Neutrophil (primary cell): ENCODE results near the gene MRTFB.

Experiments
- H3K27ac ChIP-seq: fragments of 200-600 bp; sonication (generic); 2 replicates; pipeline ENCODE4 v1.5.1; 2016; ENCODE audit warnings: mild to moderate bottlenecking, moderate library complexity
- H3K27me3 ChIP-seq: fragments of 200-600 bp; sonication (generic); 2 replicates; pipeline ENCODE4 v1.6.0; 2016; ENCODE audit warnings: mild to moderate bottlenecking
- H3K36me3 ChIP-seq: fragments of 200-600 bp; sonication (generic); 2 replicates; pipeline ENCODE4 v1.5.1; 2017
- H3K4me1 ChIP-seq, 2 experiments: fragments of 200-600 bp in 1 of 2; sonication (generic) in 1 of 2; 1 replicate in 1 of 2; 2 replicates in 1 of 2; pipeline versions ENCODE4 v1.5.1 to v1.6.1; 2013 to 2016; ENCODE audit warnings: low read depth in 1 of 2, low read length in 1 of 2, mild to moderate bottlenecking in 1 of 2, moderate library complexity in 1 of 2; ENCODE audit not compliant: control insufficient read depth in 1 of 2, insufficient read depth in 1 of 2
- H3K4me3 ChIP-seq, 2 experiments: fragments of 200-600 bp in 1 of 2; sonication (generic) in 1 of 2; 1 replicate in 1 of 2; 2 replicates in 1 of 2; pipeline ENCODE4 v1.5.1; 2013 to 2016; ENCODE audit warnings: low read depth in 1 of 2, low read length in 1 of 2, mild to moderate bottlenecking in 1 of 2, moderate library complexity in 1 of 2
- H3K9me3 ChIP-seq: fragments of 200-600 bp; sonication (generic); 2 replicates; pipeline ENCODE4 v1.5.1; 2016
- CTCF ChIP-seq: fragments of 200-600 bp; sonication (generic); IDR thresholded peaks from 2 replicates; pipeline ENCODE4 v1.5.1; 2016; ENCODE audit warnings: antibody characterized with exemption

MRTFB gene

GRCh38 chr16:14199624-14200023 lies 128.5 kb downstream of the MRTFB start:
- Histone ChIP-seq H3K4me3 (no peak overlapping the region), H3K36me3 (no peaks in the 10 kb centered on the region), H3K27me3 (no peaks in the 10 kb centered on the region), H3K4me1 (peaks cover 9 to 43% of the 10 kb centered on the region in 2 experiments), H3K9me3 (no peaks in the 10 kb centered on the region), H3K27ac (no peak overlapping the region)
- TF ChIP-seq CTCF = no peak

DNA sequence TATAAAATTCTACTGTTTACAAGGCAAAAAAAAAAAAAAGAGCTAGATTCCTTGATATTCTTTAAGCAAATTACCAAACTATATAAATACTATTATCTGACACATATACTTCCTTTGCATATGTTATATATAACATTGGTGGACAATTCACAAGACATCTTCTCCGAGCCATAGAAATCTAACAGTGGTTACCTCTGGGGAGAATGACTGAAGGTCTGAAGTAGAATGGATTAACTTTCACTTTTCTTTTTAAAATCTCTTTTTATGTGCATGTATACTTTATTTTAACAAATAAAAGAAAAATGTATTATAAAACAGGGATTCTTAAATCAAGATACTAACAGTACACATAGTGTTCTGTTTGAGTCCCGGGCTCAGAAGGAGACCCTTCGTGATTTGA lies 131.0 kb downstream of the MRTFB start:
- Histone ChIP-seq H3K27me3 (no peaks in the 10 kb centered on the region), H3K4me3 (no peak overlapping the region), H3K4me1 (peaks cover 9 to 30% of the 10 kb centered on the region in 2 experiments), H3K27ac (no peak overlapping the region), H3K9me3 (no peaks in the 10 kb centered on the region), H3K36me3 (no peaks in the 10 kb centered on the region)
- TF ChIP-seq CTCF = no peak

DNA sequence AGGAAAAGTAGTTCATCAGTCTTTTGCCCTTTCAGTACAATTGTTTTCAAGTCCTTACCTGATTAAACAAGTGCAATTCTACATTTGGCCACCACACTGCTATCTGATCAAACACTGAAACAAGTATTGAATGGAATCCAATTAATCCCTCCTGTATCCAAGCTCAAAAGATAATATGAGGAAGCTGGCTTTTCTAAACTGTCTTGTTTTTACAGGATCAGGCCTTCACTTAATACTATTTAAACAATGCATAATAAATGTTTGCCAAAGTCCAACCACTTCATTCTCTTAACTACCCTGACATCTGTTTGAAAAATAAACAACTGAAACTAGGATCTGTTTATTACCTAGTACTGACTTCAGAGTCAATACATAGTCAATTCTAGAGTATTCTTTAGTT lies 131.6 kb downstream of the MRTFB start:
- Histone ChIP-seq H3K27me3 (no peaks in the 10 kb centered on the region), H3K4me1 (peaks cover 8 to 24% of the 10 kb centered on the region in 2 experiments), H3K9me3 (no peaks in the 10 kb centered on the region), H3K27ac (no peak overlapping the region), H3K4me3 (no peak overlapping the region), H3K36me3 (no peaks in the 10 kb centered on the region)
- TF ChIP-seq CTCF = no peak

GRCh38 chr16:14203166-14203565 lies 132.0 kb downstream of the MRTFB start:
- H3K36me3 ChIP-seq = no peaks in the 10 kb centered on the region
- no peak overlapping the region for H3K4me3 ChIP-seq
- no peaks in the 10 kb centered on the region for H3K9me3 ChIP-seq
- TF ChIP-seq CTCF = no peak
- H3K27me3 ChIP-seq = no peaks in the 10 kb centered on the region
- H3K4me1 ChIP-seq = peaks cover 4 to 19% of the 10 kb centered on the region in 2 experiments
- H3K27ac ChIP-seq = no peak overlapping the region

DNA sequence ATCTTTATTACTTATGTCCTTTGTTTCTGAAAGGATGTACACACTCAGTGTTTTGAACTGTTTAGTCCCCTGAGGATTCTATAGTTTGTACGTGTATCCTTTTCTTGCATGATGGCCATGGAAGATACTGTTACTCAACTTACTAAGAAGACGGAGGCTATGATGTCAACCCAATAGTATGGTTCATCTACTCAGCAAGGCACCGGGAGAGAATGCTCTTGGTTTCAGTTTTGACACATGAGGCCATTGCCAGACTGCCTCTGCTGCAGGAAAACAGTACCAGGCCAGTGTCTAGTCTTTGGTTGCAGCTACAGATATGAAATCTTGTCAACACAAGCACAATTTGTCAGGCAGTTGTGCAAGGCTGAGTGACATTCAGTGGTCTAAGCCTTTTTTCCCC lies 134.5 kb downstream of the MRTFB start:
- H3K27me3 ChIP-seq = no peaks in the 10 kb centered on the region
- H3K4me3 ChIP-seq = no peak overlapping the region
- H3K36me3 ChIP-seq = no peaks in the 10 kb centered on the region
- no peak for TF ChIP-seq CTCF
- peaks cover 0 to 5% of the 10 kb centered on the region in 2 experiments for H3K4me1 ChIP-seq
- no peak overlapping the region for H3K27ac ChIP-seq
- no peaks in the 10 kb centered on the region for H3K9me3 ChIP-seq
